ENCODE results near the gene C1orf56.

C1orf56 gene

GRCh38 chr1:151047591-151047924, at the start of gene C1orf56:
Gene C1orf56, plus strand, starts transcription at chr1:151047751. Its CDS starts 97 bp downstream, at chr1:151047848.
- peak; percentile 87 for DNase-seq (ENCODE audit: low read depth, low spot score)

- no peak for DNase-seq (ENCODE audit: low read depth, low spot score)
Observed at GRCh38 chr1:150997949-150998348, 49.6 kb upstream of the C1orf56 start.

- peak; percentile 84 for DNase-seq (ENCODE audit: low read depth, low spot score)
Observed at GRCh38 chr1:150999051-150999674, 48.4 kb upstream of the C1orf56 start.

GRCh38 chr1:150999926-151000325, 47.6 kb upstream of the C1orf56 start:
- DNase-seq (ENCODE audit: low read depth, low spot score): no peak

- DNase-seq (ENCODE audit: low read depth, low spot score): no peak
Observed at GRCh38 chr1:151000408-151000807, 47.1 kb upstream of the C1orf56 start.

GRCh38 chr1:151001602-151002001, 45.9 kb upstream of the C1orf56 start:
- DNase-seq (ENCODE audit: low read depth, low spot score): no peak

- DNase-seq (ENCODE audit: low read depth, low spot score): no peak
Observed at GRCh38 chr1:151002051-151002450, 45.5 kb upstream of the C1orf56 start.

GRCh38 chr1:151002611-151003010, 44.9 kb upstream of the C1orf56 start:
- DNase-seq (ENCODE audit: low read depth, low spot score): no peak

- no peak for DNase-seq (ENCODE audit: low read depth, low spot score)
Observed at GRCh38 chr1:151003180-151003579, 44.4 kb upstream of the C1orf56 start.

- DNase-seq (ENCODE audit: low read depth, low spot score): peak; percentile 18
Observed at GRCh38 chr1:151005729-151006319, 41.7 kb upstream of the C1orf56 start.

GRCh38 chr1:151006327-151007052, 41.1 kb upstream of the C1orf56 start, which contains the start of gene MINDY1:
Gene MINDY1, minus strand, starts transcription at chr1:151006902. Its CDS starts 4,285 bp downstream, at chr1:151002617.
- DNase-seq (ENCODE audit: low read depth, low spot score): peak; percentile 90

- no peak for DNase-seq (ENCODE audit: low read depth, low spot score)
Observed at GRCh38 chr1:151007853-151008243, 39.7 kb upstream of the C1orf56 start.

- peak; percentile 99 for DNase-seq (ENCODE audit: low read depth, low spot score)
Observed at GRCh38 chr1:151008244-151009205, 39.0 kb upstream of the C1orf56 start, which contains the start of gene PRUNE1. Gene PRUNE1, plus strand, starts transcription at chr1:151008449. Its CDS starts 184 bp downstream, at chr1:151008633.

- peak; percentile 60 for DNase-seq (ENCODE audit: low read depth, low spot score)
Observed at GRCh38 chr1:151009206-151009587, 38.4 kb upstream of the C1orf56 start.

- no peak for DNase-seq (ENCODE audit: low read depth, low spot score)
Observed at GRCh38 chr1:151009674-151010345, 37.7 kb upstream of the C1orf56 start.

- no peak for DNase-seq (ENCODE audit: low read depth, low spot score)
Observed at GRCh38 chr1:151010346-151010726, 37.2 kb upstream of the C1orf56 start.

GRCh38 chr1:151011154-151011850, 36.2 kb upstream of the C1orf56 start:
- DNase-seq (ENCODE audit: low read depth, low spot score): no peak

- peak; percentile 36 for DNase-seq (ENCODE audit: low read depth, low spot score)
Observed at GRCh38 chr1:151012684-151013471, 34.7 kb upstream of the C1orf56 start.

GRCh38 chr1:151013518-151013917, 34.0 kb upstream of the C1orf56 start:
- DNase-seq (ENCODE audit: low read depth, low spot score): peak; percentile 70
